DMS153 treated with DMSO at 0.1 percent for 48 hours (cell line): ENCODE data around the gene ZNF783.
"Not testable (repeated sequence)": the region's sequence is repeated elsewhere in the genome, so short reads cannot be mapped to it uniquely, and the experiment has no call there.

Source experiments
- DNase-seq: peaks from one replicate; lab custom pipeline; 2025; ENCODE audit not compliant: unreplicated experiment; lab: John Stamatoyannopoulos, UW

ZNF783 gene

GRCh38 chr7:149329265-149329664 lies 67.3 kb downstream of the ZNF783 start:
- DNase-seq = no peak

GRCh38 chr7:149329766-149330334 lies 67.9 kb downstream of the ZNF783 start:
- DNase-seq = no peak

- DNase-seq = no peak
Observed at GRCh38 chr7:149330914-149331567, 69.0 kb downstream of the ZNF783 start.

- DNase-seq = not testable (repeated sequence)
Observed at GRCh38 chr7:149332602-149333320, 70.8 kb downstream of the ZNF783 start.

GRCh38 chr7:149333321-149333717 lies 71.3 kb downstream of the ZNF783 start:
- DNase-seq = no peak

- DNase-seq = no peak
Observed at GRCh38 chr7:149334219-149334618, 72.2 kb downstream of the ZNF783 start.
